Activated naive CD4-positive, alpha-beta T cell treated with anti-CD3 and anti-CD28 coated beads for 36 hours (primary cell): ENCODE measurements around the gene SMAD6. TPM values are rescaled to one million over a fixed set of nuclear protein-coding genes. Genes with fewer than 3 reads are reported as not detected.
A peak's percentile ranks its signal among the peaks of the same experiment; 100 is the strongest.

Experiments used
- CTCF ChIA-PET: fragments of 350-600 bp; sonication (Branson Sonifier 250); formaldehyde crosslinking; loops from one replicate; lab custom pipeline; 2021; ENCODE audit warnings: antibody characterized with exemption; lab: Charles Lee
- DNase-seq: peaks from one replicate; pipeline ENCODE4 v3.0.0-alpha.2; 2020
- H3K27ac Mint-ChIP-seq: one replicate; pipeline ENCODE4 v1.8.0; 2021; ENCODE audit warnings: mild to moderate bottlenecking, mixed read lengths
- H3K27me3 Mint-ChIP-seq: one replicate; pipeline ENCODE4 v1.8.0; 2021; ENCODE audit warnings: low read depth, mixed read lengths
- H3K36me3 Mint-ChIP-seq: one replicate; pipeline ENCODE4 v1.8.0; 2021; ENCODE audit warnings: low read depth, mixed read lengths
- H3K4me1 Mint-ChIP-seq: one replicate; pipeline ENCODE4 v1.8.0; 2021; ENCODE audit warnings: low read depth, mixed read lengths
- H3K4me3 Mint-ChIP-seq: one replicate; pipeline ENCODE4 v1.8.0; 2021; ENCODE audit warnings: mild to moderate bottlenecking, moderate library complexity, mixed read lengths
- H3K9me3 Mint-ChIP-seq: one replicate; pipeline ENCODE4 v1.8.0; 2021; ENCODE audit warnings: mixed read lengths
- intact Hi-C: fragments of 100-400 bp; cut with micrococcal nuclease; formaldehyde crosslinking; loops from one replicate; pipeline ENCODE4 v1.15.1; 2023
- total RNA-seq, 2 experiments: library from RNA; stranded (reverse); gene quantifications; one replicate each; pipeline ENCODE4 v1.2.3, GENCODE V29; 2021

Gene SMAD6
- total RNA-seq, 2 experiments from 2014 or later, result 0.05 TPM; not detected in 1

- H3K36me3 Mint-ChIP-seq, result no peaks in the 10 kb centered on the region
- no peaks in the 10 kb centered on the region for H3K9me3 Mint-ChIP-seq
- H3K27ac Mint-ChIP-seq, result no peak overlapping the region
- intact Hi-C loops, result no loop called here
- H3K27me3 Mint-ChIP-seq, result no peaks in the 10 kb centered on the region
- no peak overlapping the region for H3K4me3 Mint-ChIP-seq
- CTCF ChIA-PET, result no interaction called here
- no peak for DNase-seq
- peaks cover 14% of the 10 kb centered on the region for H3K4me1 Mint-ChIP-seq
Measured at GRCh38 chr15:66715720-66716655, 14.0 kb downstream of the SMAD6 start.

- Mint-ChIP-seq H3K4me3 (no peak overlapping the region), H3K27me3 (no peaks in the 10 kb centered on the region), H3K27ac (no peak overlapping the region), H3K4me1 (peaks cover 19% of the 10 kb centered on the region), H3K36me3 (no peaks in the 10 kb centered on the region), H3K9me3 (no peaks in the 10 kb centered on the region)
- intact Hi-C loops, result no loop called here
- no peak for DNase-seq
- CTCF ChIA-PET, result no interaction called here
Measured at GRCh38 chr15:66716656-66717020, 14.6 kb downstream of the SMAD6 start.

- Mint-ChIP-seq H3K27me3 (no peaks in the 10 kb centered on the region), H3K36me3 (no peaks in the 10 kb centered on the region), H3K4me3 (no peak overlapping the region), H3K9me3 (no peaks in the 10 kb centered on the region), H3K4me1 (peaks cover 20% of the 10 kb centered on the region), H3K27ac (no peak overlapping the region)
- CTCF ChIA-PET, result no interaction called here
- intact Hi-C loops, result no loop called here
- DNase-seq, result no peak
Measured at GRCh38 chr15:66718220-66718988, 16.4 kb downstream of the SMAD6 start.

- H3K27ac Mint-ChIP-seq, result no peak overlapping the region
- no peaks in the 10 kb centered on the region for H3K27me3 Mint-ChIP-seq
- no peak overlapping the region for H3K4me3 Mint-ChIP-seq
- peaks cover 20% of the 10 kb centered on the region for H3K4me1 Mint-ChIP-seq
- H3K9me3 Mint-ChIP-seq, result no peaks in the 10 kb centered on the region
- intact Hi-C loops, result no loop called here
- DNase-seq, result no peak
- H3K36me3 Mint-ChIP-seq, result no peaks in the 10 kb centered on the region
- CTCF ChIA-PET, result no interaction called here
Measured at GRCh38 chr15:66719471-66719870, 17.4 kb downstream of the SMAD6 start.

- no peaks in the 10 kb centered on the region for H3K36me3 Mint-ChIP-seq
- no peak overlapping the region for H3K27ac Mint-ChIP-seq
- no peaks in the 10 kb centered on the region for H3K27me3 Mint-ChIP-seq
- H3K4me1 Mint-ChIP-seq, result peaks cover 20% of the 10 kb centered on the region
- peak; percentile 37 for DNase-seq
- CTCF ChIA-PET, result interaction anchor here (0.8 to 1.3 kb wide), 2 partner anchors 19 to 101 kb away, joined by 3 read pairs; no protein-coding TSS in a partner anchor
- no peak overlapping the region for H3K4me3 Mint-ChIP-seq
- no peaks in the 10 kb centered on the region for H3K9me3 Mint-ChIP-seq
- intact Hi-C loops, result no loop called here
Measured at GRCh38 chr15:66720206-66721010, 18.4 kb downstream of the SMAD6 start.

GRCh38 chr15:66721020-66721419 is 19.0 kb downstream of the SMAD6 start:
- H3K9me3 Mint-ChIP-seq, result no peaks in the 10 kb centered on the region
- H3K4me3 Mint-ChIP-seq, result no peak overlapping the region
- H3K27ac Mint-ChIP-seq, result no peak overlapping the region
- H3K36me3 Mint-ChIP-seq, result no peaks in the 10 kb centered on the region
- no peaks in the 10 kb centered on the region for H3K27me3 Mint-ChIP-seq
- intact Hi-C loops, result no loop called here
- CTCF ChIA-PET, result interaction anchor here (1.3 kb wide), 1 partner anchor 20 kb away, joined by 3 read pairs; no protein-coding TSS in a partner anchor
- no peak for DNase-seq
- peaks cover 20% of the 10 kb centered on the region for H3K4me1 Mint-ChIP-seq

- peak; percentile 18 for DNase-seq
- H3K27me3 Mint-ChIP-seq, result no peaks in the 10 kb centered on the region
- H3K4me1 Mint-ChIP-seq, result peaks cover 20% of the 10 kb centered on the region
- intact Hi-C loops, result no loop called here
- no peak overlapping the region for H3K27ac Mint-ChIP-seq
- no peaks in the 10 kb centered on the region for H3K9me3 Mint-ChIP-seq
- no peaks in the 10 kb centered on the region for H3K36me3 Mint-ChIP-seq
- CTCF ChIA-PET, result interaction anchor here (1.3 kb wide), 1 partner anchor 20 kb away, joined by 3 read pairs; no protein-coding TSS in a partner anchor
- no peak overlapping the region for H3K4me3 Mint-ChIP-seq
Measured at GRCh38 chr15:66721501-66721937, 19.5 kb downstream of the SMAD6 start.

GRCh38 chr15:66721954-66722353 is 19.9 kb downstream of the SMAD6 start:
- Mint-ChIP-seq H3K9me3 (no peaks in the 10 kb centered on the region), H3K4me3 (no peak overlapping the region), H3K4me1 (peaks cover 20% of the 10 kb centered on the region), H3K27me3 (no peaks in the 10 kb centered on the region), H3K27ac (no peak overlapping the region), H3K36me3 (no peaks in the 10 kb centered on the region)
- intact Hi-C loops, result no loop called here
- CTCF ChIA-PET, result interaction anchor here (1.3 kb wide), 1 partner anchor 21 kb away, joined by 3 read pairs; no protein-coding TSS in a partner anchor
- DNase-seq, result no peak

- Mint-ChIP-seq H3K27ac (no peak overlapping the region), H3K9me3 (no peaks in the 10 kb centered on the region), H3K4me1 (peaks cover 20% of the 10 kb centered on the region), H3K27me3 (no peaks in the 10 kb centered on the region), H3K36me3 (no peaks in the 10 kb centered on the region), H3K4me3 (no peak overlapping the region)
- CTCF ChIA-PET, result no interaction called here
- intact Hi-C loops, result no loop called here
- DNase-seq, result no peak
Measured at GRCh38 chr15:66722757-66723540, 20.9 kb downstream of the SMAD6 start.

GRCh38 chr15:66723826-66724731 is 22.0 kb downstream of the SMAD6 start:
- no peak overlapping the region for H3K27ac Mint-ChIP-seq
- DNase-seq, result no peak
- H3K27me3 Mint-ChIP-seq, result no peaks in the 10 kb centered on the region
- H3K4me1 Mint-ChIP-seq, result peaks cover 20% of the 10 kb centered on the region
- CTCF ChIA-PET, result no interaction called here
- intact Hi-C loops, result no loop called here
- H3K4me3 Mint-ChIP-seq, result no peak overlapping the region
- no peaks in the 10 kb centered on the region for H3K9me3 Mint-ChIP-seq
- H3K36me3 Mint-ChIP-seq, result no peaks in the 10 kb centered on the region
